ENCODE data around the gene UFSP2. TPM values are rescaled to one million over a fixed set of nuclear protein-coding genes. Genes with fewer than 3 reads are reported as not detected.

UFSP2 gene
- total and polyA plus RNA-seq, 2 donors (not counting 1 experiment from before 2014, with no cell fraction given): 43.1 to 43.2 TPM

GRCh38 chr4:185384930-185385331 lies 40.8 kb downstream of the UFSP2 start:
- no peaks in the 10 kb centered on the region for H4K20me1 ChIP-seq (ENCODE audit: control insufficient read depth, extremely low read depth, insufficient read depth, low read length)
- no peaks in the 10 kb centered on the region for H3K4me1 ChIP-seq (ENCODE audit: control insufficient read depth, extremely low read depth, insufficient read depth, low read length)
- H3K36me3 ChIP-seq (ENCODE audit: control insufficient read depth, insufficient read depth, low read length): no peaks in the 10 kb centered on the region
- H2AFZ ChIP-seq (ENCODE audit: low read length): no peak overlapping the region
- H3K9me3 ChIP-seq (ENCODE audit: control insufficient read depth, insufficient read depth, low read depth, low read length): no peaks in the 10 kb centered on the region
- TF ChIP-seq, protein P1, sequence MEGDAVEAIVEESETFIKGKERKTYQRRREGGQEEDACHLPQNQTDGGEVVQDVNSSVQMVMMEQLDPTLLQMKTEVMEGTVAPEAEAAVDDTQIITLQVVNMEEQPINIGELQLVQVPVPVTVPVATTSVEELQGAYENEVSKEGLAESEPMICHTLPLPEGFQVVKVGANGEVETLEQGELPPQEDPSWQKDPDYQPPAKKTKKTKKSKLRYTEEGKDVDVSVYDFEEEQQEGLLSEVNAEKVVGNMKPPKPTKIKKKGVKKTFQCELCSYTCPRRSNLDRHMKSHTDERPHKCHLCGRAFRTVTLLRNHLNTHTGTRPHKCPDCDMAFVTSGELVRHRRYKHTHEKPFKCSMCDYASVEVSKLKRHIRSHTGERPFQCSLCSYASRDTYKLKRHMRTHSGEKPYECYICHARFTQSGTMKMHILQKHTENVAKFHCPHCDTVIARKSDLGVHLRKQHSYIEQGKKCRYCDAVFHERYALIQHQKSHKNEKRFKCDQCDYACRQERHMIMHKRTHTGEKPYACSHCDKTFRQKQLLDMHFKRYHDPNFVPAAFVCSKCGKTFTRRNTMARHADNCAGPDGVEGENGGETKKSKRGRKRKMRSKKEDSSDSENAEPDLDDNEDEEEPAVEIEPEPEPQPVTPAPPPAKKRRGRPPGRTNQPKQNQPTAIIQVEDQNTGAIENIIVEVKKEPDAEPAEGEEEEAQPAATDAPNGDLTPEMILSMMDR (conservative IDR thresholded peaks at IDR 0.05 in 1 of 2, IDR thresholded peaks at IDR 0.05 in 1 of 2; ENCODE audit: low read depth in 1 of 2, low read length in 2 of 2): no peak
- TF ChIP-seq EZH2 (IDR thresholded peaks at IDR 0.05; ENCODE audit: low read length, missing control alignments): no peak
- H3K4me2 ChIP-seq (ENCODE audit: extremely low read depth, insufficient read depth, low read length): peak overlapping the region; percentile 9
- no peak overlapping the region for H3K4me3 ChIP-seq (replicated peaks in 1 of 4; ENCODE audit: control extremely low read depth in 1 of 4, insufficient read depth in 1 of 4, low read depth in 3 of 4, low read length in 4 of 4)
- peak in 1 of 2 donors; percentile 18 for DNase-seq (ENCODE audit: low read depth in 2 of 2)
- H3K27ac ChIP-seq (ENCODE audit: insufficient read depth, low read length): no peak overlapping the region
- H3K27me3 ChIP-seq (ENCODE audit: control insufficient read depth, insufficient read depth, low read length): no peaks in the 10 kb centered on the region
- no peaks in the 10 kb centered on the region for H3K79me2 ChIP-seq (ENCODE audit: control insufficient read depth, insufficient read depth, low read length)
- H3K9ac ChIP-seq (ENCODE audit: insufficient read depth, low read length): no peak overlapping the region

- Histone ChIP-seq H3K27ac (ENCODE audit: insufficient read depth, low read length) (no peak overlapping the region), H3K4me3 (replicated peaks in 1 of 4; ENCODE audit: control extremely low read depth in 1 of 4, insufficient read depth in 1 of 4, low read depth in 3 of 4, low read length in 4 of 4) (no peak overlapping the region), H3K9ac (ENCODE audit: insufficient read depth, low read length) (no peak overlapping the region), H3K27me3 (ENCODE audit: control insufficient read depth, insufficient read depth, low read length) (no peaks in the 10 kb centered on the region), H2AFZ (ENCODE audit: low read length) (no peak overlapping the region), H3K4me2 (ENCODE audit: extremely low read depth, insufficient read depth, low read length) (no peak overlapping the region), H4K20me1 (ENCODE audit: control insufficient read depth, extremely low read depth, insufficient read depth, low read length) (no peaks in the 10 kb centered on the region), H3K9me3 (ENCODE audit: control insufficient read depth, insufficient read depth, low read depth, low read length) (no peaks in the 10 kb centered on the region), H3K79me2 (ENCODE audit: control insufficient read depth, insufficient read depth, low read length) (no peaks in the 10 kb centered on the region), H3K4me1 (ENCODE audit: control insufficient read depth, extremely low read depth, insufficient read depth, low read length) (no peaks in the 10 kb centered on the region), H3K36me3 (ENCODE audit: control insufficient read depth, insufficient read depth, low read length) (no peaks in the 10 kb centered on the region)
- TF ChIP-seq, protein P1 (conservative IDR thresholded peaks at IDR 0.05 in 1 of 2, IDR thresholded peaks at IDR 0.05 in 1 of 2; ENCODE audit: low read depth in 1 of 2, low read length in 2 of 2): no peak
- TF ChIP-seq EZH2 (IDR thresholded peaks at IDR 0.05; ENCODE audit: low read length, missing control alignments): no peak
- DNase-seq (ENCODE audit: low read depth in 2 of 2): no peak
Observed at GRCh38 chr4:185384061-185384460, 41.7 kb downstream of the UFSP2 start.

GRCh38 chr4:185383451-185383850 lies 42.3 kb downstream of the UFSP2 start:
- Histone ChIP-seq H3K4me1 (ENCODE audit: control insufficient read depth, extremely low read depth, insufficient read depth, low read length) (no peaks in the 10 kb centered on the region), H3K27me3 (ENCODE audit: control insufficient read depth, insufficient read depth, low read length) (no peaks in the 10 kb centered on the region), H2AFZ (ENCODE audit: low read length) (no peak overlapping the region), H3K4me3 (replicated peaks in 1 of 4; ENCODE audit: control extremely low read depth in 1 of 4, insufficient read depth in 1 of 4, low read depth in 3 of 4, low read length in 4 of 4) (no peak overlapping the region), H4K20me1 (ENCODE audit: control insufficient read depth, extremely low read depth, insufficient read depth, low read length) (no peaks in the 10 kb centered on the region), H3K9ac (ENCODE audit: insufficient read depth, low read length) (no peak overlapping the region), H3K36me3 (ENCODE audit: control insufficient read depth, insufficient read depth, low read length) (no peaks in the 10 kb centered on the region), H3K79me2 (ENCODE audit: control insufficient read depth, insufficient read depth, low read length) (no peaks in the 10 kb centered on the region), H3K27ac (ENCODE audit: insufficient read depth, low read length) (no peak overlapping the region), H3K9me3 (ENCODE audit: control insufficient read depth, insufficient read depth, low read depth, low read length) (no peaks in the 10 kb centered on the region), H3K4me2 (ENCODE audit: extremely low read depth, insufficient read depth, low read length) (no peak overlapping the region)
- TF ChIP-seq, protein P1 (conservative IDR thresholded peaks at IDR 0.05 in 1 of 2, IDR thresholded peaks at IDR 0.05 in 1 of 2; ENCODE audit: low read depth in 1 of 2, low read length in 2 of 2): no peak
- TF ChIP-seq EZH2 (IDR thresholded peaks at IDR 0.05; ENCODE audit: low read length, missing control alignments): no peak
- DNase-seq (ENCODE audit: low read depth in 2 of 2): no peak
